RWPE1 (cell line): ENCODE data around the gene PRDX4.
"Not testable (repeated sequence)": the region's sequence is repeated elsewhere in the genome, so short reads cannot be mapped to it uniquely, and the experiment has no call there.

Experiments
- CTCF ChIA-PET: fragments of 350-600 bp; sonication (Branson Sonifier 250); formaldehyde crosslinking; extraction: SDS; loops from one replicate; lab custom pipeline; 2021; lab: Yijun Ruan, JAX
- POLR2A ChIA-PET: fragments of 400-600 bp; formaldehyde crosslinking; extraction: SDS; loops from one replicate; lab custom pipeline; 2020; ENCODE audit warnings: antibody characterized with exemption; ENCODE audit not compliant: low non-redundant PET; lab: Yijun Ruan, JAX
- DNase-seq: peaks from one replicate; pipeline ENCODE4 v3.0.0; 2012; ENCODE audit warnings: low spot score
- H3K27ac ChIP-seq: fragments of 450-650 bp; 2 replicates; pipeline ENCODE4 v1.5.1; 2017
- TF ChIP-seq, protein P1 (sequence below): fragments of 450-650 bp; conservative IDR thresholded peaks from 2 replicates; pipeline ENCODE4 v1.5.1; 2017; ENCODE audit warnings: low read depth, mild to moderate bottlenecking

The PRDX4 gene

GRCh38 chrX:23659339-23659738 lies 8.0 kb upstream of the PRDX4 start:
- no peak for DNase-seq
- TF ChIP-seq, protein P1, sequence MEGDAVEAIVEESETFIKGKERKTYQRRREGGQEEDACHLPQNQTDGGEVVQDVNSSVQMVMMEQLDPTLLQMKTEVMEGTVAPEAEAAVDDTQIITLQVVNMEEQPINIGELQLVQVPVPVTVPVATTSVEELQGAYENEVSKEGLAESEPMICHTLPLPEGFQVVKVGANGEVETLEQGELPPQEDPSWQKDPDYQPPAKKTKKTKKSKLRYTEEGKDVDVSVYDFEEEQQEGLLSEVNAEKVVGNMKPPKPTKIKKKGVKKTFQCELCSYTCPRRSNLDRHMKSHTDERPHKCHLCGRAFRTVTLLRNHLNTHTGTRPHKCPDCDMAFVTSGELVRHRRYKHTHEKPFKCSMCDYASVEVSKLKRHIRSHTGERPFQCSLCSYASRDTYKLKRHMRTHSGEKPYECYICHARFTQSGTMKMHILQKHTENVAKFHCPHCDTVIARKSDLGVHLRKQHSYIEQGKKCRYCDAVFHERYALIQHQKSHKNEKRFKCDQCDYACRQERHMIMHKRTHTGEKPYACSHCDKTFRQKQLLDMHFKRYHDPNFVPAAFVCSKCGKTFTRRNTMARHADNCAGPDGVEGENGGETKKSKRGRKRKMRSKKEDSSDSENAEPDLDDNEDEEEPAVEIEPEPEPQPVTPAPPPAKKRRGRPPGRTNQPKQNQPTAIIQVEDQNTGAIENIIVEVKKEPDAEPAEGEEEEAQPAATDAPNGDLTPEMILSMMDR = no peak
- ChIA-PET CTCF (no interaction called here), POLR2A (no interaction called here)
- H3K27ac ChIP-seq = no peak overlapping the region

GRCh38 chrX:23660083-23660765 lies 7.1 kb upstream of the PRDX4 start:
- CTCF ChIA-PET = interaction anchor here (0.6 kb wide), 1 partner anchor 207 kb away, joined by 4 read pairs; no protein-coding TSS in a partner anchor
- DNase-seq, POLR2A ChIA-PET, H3K27ac ChIP-seq: not testable (repeated sequence)

DNA sequence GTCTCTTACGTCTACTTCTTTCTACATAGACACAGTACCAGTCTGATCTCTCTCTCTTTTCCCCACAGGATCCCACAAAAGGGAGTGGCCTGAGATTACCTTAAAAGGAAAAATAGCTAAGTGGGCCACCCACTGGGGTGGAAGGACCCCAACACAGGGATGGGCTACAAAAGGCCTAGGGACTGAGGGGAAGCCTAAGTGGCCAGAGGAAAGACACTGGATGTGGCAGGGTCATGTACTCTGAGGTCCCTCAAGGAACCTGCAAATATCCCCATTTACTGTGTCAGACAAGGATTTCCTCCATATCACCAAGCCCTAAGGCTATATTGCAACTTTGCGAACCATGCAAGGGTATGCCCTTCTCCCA lies 6.5 kb upstream of the PRDX4 start:
- TF ChIP-seq, protein P1 = no peak
- no peak for DNase-seq
- ChIA-PET CTCF (interaction anchor here (0.6 kb wide), 1 partner anchor 206 kb away, joined by 4 read pairs; no protein-coding TSS in a partner anchor), POLR2A (no interaction called here)
- H3K27ac ChIP-seq = no peak overlapping the region

DNA sequence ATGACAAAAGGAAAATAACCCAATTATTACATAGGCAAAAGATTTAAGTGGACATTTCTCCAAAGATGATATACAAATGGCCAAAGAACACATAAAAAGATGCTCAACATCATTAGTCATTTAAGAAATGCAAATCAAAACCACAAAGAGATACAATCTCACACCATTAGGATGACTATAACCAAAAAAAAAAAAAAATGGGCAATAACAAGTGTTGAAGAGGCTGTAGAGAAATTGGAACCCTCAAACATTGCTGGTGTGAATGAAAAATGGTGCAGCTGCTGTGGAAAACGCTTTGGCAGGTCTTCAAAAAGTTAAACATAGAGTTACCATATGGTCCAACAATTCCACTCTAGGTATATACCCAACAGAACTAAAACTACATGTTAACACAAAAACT lies 5.6 kb upstream of the PRDX4 start:
- no peak overlapping the region for H3K27ac ChIP-seq
- POLR2A ChIA-PET = no interaction called here
- CTCF ChIA-PET = no interaction called here
- TF ChIP-seq, protein P1 = no peak
- no peak for DNase-seq

- ChIA-PET POLR2A (no interaction called here), CTCF (no interaction called here)
- DNase-seq = no peak
- TF ChIP-seq, protein P1 = no peak
- H3K27ac ChIP-seq = no peak overlapping the region
Observed at GRCh38 chrX:23662187-23662586, 5.1 kb upstream of the PRDX4 start.

DNA sequence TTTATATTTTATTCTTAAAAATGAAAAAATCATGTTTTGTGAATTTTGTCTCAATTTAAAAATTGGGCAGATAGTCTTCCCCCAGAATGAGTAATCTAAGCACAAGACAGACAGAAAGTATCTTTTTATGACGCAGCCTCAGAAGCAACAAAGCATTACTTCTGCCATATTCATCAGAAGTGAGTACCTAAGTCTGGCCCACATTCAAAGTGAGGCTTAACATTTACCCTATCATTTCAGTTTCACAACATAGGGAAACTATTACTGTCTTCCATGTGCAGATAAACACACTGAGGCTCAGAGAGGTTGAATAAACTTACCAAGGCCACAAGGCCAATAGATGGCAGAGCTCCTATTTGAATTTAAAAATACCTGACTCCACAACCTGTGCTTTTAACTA lies 4.4 kb upstream of the PRDX4 start:
- TF ChIP-seq, protein P1 = no peak
- ChIA-PET CTCF (no interaction called here), POLR2A (no interaction called here)
- no peak overlapping the region for H3K27ac ChIP-seq
- DNase-seq = no peak

- TF ChIP-seq, protein P1 = no peak
- no peak for DNase-seq
- H3K27ac ChIP-seq = no peak overlapping the region
- CTCF ChIA-PET = no interaction called here
- POLR2A ChIA-PET = no interaction called here
Observed at GRCh38 chrX:23664496-23664895, 2.8 kb upstream of the PRDX4 start.
